H1 (cell line): Measurements from ENCODE around the gene DENND4B.

ENCODE experiments used
- BCL11A ChIP-seq, 2 experiments: IDR thresholded peaks; one replicate each; pipeline ENCODE4 v1.6.1; 2011; ENCODE audit warnings: low read depth in 2 of 2, low read length in 2 of 2, mild to moderate bottlenecking in 2 of 2
- CTCF ChIP-seq, 3 experiments: IDR thresholded peaks; 1 replicate in 2 of 3; 2 replicates in 1 of 3; pipeline versions ENCODE4 v1.5.1 to v1.6.1; 2011; ENCODE audit warnings: low read length in 3 of 3, mild to moderate bottlenecking in 3 of 3, inconsistent platforms in 2 of 3, low read depth in 1 of 3, moderate library complexity in 1 of 3; ENCODE audit not compliant: insufficient read depth in 1 of 3; ENCODE audit errors: control extremely low read depth in 1 of 3
- EP300 ChIP-seq, 2 experiments: IDR thresholded peaks; 1 replicate in 1 of 2; 2 replicates in 1 of 2; pipeline ENCODE4 v1.6.1; 2011 to 2012; ENCODE audit warnings: low read depth in 2 of 2, low read length in 2 of 2, mild to moderate bottlenecking in 2 of 2, borderline replicate concordance in 1 of 2, inconsistent platforms in 1 of 2, moderate library complexity in 1 of 2
- KDM1A ChIP-seq: fragments of 200-600, 300-600 bp; sonication (generic); IDR thresholded peaks from 2 replicates; pipeline ENCODE4 v1.7.1; 2016; ENCODE audit warnings: mild to moderate bottlenecking, low read length, borderline replicate concordance
- POLR2A ChIP-seq, 2 experiments: IDR thresholded peaks; 1 replicate in 1 of 2; 2 replicates in 1 of 2; pipeline ENCODE4 v1.6.1; 2011; ENCODE audit warnings: low read depth in 2 of 2, low read length in 2 of 2, mild to moderate bottlenecking in 2 of 2; ENCODE audit errors: control extremely low read depth in 1 of 2
- POLR2AphosphoS5 ChIP-seq: IDR thresholded peaks from 2 replicates; pipeline ENCODE4 v1.6.1; 2011; ENCODE audit warnings: low read depth, low read length
- SIRT6 ChIP-seq: IDR thresholded peaks from one replicate; pipeline ENCODE4 v1.7.1; 2012; ENCODE audit warnings: low read length, inconsistent platforms

DNA sequence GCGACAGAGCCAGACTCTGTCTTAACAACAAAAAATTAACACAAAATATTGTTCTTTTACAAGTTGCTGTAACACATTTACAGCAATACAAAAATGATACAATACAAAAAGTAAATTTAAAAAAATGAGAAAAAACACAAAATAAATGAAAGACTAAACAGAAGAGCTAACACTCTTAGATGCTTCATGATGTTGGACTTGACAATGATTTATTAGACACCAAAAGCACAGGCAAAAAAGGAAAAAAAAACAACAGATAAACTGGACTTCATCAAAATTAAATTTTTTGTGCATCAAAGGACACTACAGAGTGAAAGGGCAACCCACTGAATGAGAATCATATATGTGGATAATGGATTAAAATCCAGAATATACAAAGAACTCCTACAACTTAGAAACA is 40.1 kb downstream of the DENND4B start:
- TF ChIP-seq POLR2AphosphoS5, result no peak
- no peak for TF ChIP-seq CTCF (IDR thresholded peaks at IDR 0.05; ENCODE audit: control extremely low read depth in 1 of 3, insufficient read depth in 1 of 3, low read depth in 1 of 3, low read length in 3 of 3)
- TF ChIP-seq EP300 (IDR thresholded peaks at IDR 0.05; ENCODE audit: borderline replicate concordance in 1 of 2, low read depth in 2 of 2, low read length in 2 of 2), result no peak
- no peak for TF ChIP-seq POLR2A (IDR thresholded peaks at IDR 0.05; ENCODE audit: control extremely low read depth in 1 of 2, low read depth in 2 of 2, low read length in 2 of 2)
- no peak for TF ChIP-seq KDM1A
- TF ChIP-seq SIRT6, result no peak
- TF ChIP-seq BCL11A (IDR thresholded peaks at IDR 0.05; ENCODE audit: low read depth in 2 of 2, low read length in 2 of 2), result no peak
